Mesodermal cell (in vitro differentiated cells): Measurements from ENCODE around the gene PMM2.
"Not testable (repeated sequence)": the region's sequence is repeated elsewhere in the genome, so short reads cannot be mapped to it uniquely, and the experiment has no call there.

ENCODE experiments used
- H3K27ac ChIP-seq: 2 replicates; pipeline ENCODE4 v1.7.0; 2013; ENCODE audit warnings: mild to moderate bottlenecking, low read depth, low read length, moderate library complexity; ENCODE audit not compliant: severe bottlenecking
- H3K36me3 ChIP-seq: 2 replicates; pipeline ENCODE4 v1.7.1; 2013; ENCODE audit warnings: mild to moderate bottlenecking, low read length, moderate library complexity; ENCODE audit not compliant: control insufficient read depth, insufficient read depth
- H3K4me1 ChIP-seq: one replicate; pipeline ENCODE4 v1.7.1; 2013; ENCODE audit warnings: mild to moderate bottlenecking, low read length; ENCODE audit not compliant: insufficient read depth, control insufficient read depth, poor library complexity, severe bottlenecking
- H3K4me3 ChIP-seq: 2 replicates; pipeline ENCODE4 v1.7.0; 2013; ENCODE audit warnings: low read length, control low read depth, mild to moderate bottlenecking; ENCODE audit not compliant: insufficient read depth, poor library complexity, severe bottlenecking; ENCODE audit errors: extremely low read depth
- H3K9me3 ChIP-seq: 2 replicates; pipeline ENCODE4 v1.7.1; 2013; ENCODE audit warnings: mild to moderate bottlenecking, low read length, moderate library complexity; ENCODE audit not compliant: control insufficient read depth
- WGBS, 2 experiments: methylation state at CpG; one replicate each; pipeline ENCODE4 v1.1.5; 2013; ENCODE audit warnings: missing lambda C conversion rate in 2 of 2; ENCODE audit not compliant: insufficient coverage in 2 of 2; 5-methylcytosine and 5-hydroxymethylcytosine counted together

Gene PMM2

DNA sequence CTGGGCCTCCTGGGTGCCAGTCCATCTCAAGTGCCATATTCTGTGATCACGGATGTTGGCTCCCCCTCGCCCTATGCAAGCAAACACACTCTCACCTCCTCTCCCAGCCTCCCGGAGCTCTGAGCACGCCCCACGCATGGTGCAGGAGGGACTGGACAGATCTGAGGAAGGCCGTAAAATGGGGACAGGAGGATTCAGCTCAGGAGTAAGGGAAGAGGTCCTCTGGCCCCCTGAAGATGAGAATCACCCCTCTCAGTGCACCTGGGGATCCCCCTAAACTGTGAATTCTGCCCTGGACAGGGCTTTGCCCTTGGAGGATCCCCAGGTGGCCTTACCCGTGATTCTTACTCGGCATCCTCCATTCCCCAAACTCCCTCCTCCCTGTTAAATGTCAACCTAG, 15.8 kb upstream of the PMM2 start:
- no peaks in the 10 kb centered on the region for H3K36me3 ChIP-seq
- no peaks in the 10 kb centered on the region for H3K4me1 ChIP-seq
- no peak overlapping the region for H3K4me3 ChIP-seq
- H3K9me3 ChIP-seq: no peaks in the 10 kb centered on the region
- H3K27ac ChIP-seq: no peak overlapping the region
- 90 to 100% methylated on average over 2 of the region's 8 CpGs for WGBS, 2 experiments

DNA sequence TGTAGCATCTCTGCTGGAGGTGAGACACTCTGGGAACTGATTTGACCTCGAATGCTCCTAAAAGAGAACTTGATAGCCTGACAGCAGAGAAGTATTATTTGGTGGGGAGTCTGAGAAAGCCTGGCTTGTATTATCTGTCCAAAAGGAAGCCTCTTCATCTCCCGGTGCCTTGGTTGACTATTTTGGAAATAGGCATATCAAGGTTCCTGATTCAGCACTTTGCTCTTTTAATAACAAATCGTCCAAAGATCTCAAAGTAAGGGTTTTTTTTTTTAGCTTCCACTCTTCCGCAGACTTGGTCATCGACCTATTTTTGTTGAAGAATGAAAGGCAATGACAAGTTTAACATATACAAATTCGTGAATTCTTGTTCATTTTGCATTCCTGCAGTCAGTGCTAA, 15.0 kb upstream of the PMM2 start:
- Histone ChIP-seq H3K36me3 (no peaks in the 10 kb centered on the region), H3K4me3 (no peak overlapping the region), H3K9me3 (no peaks in the 10 kb centered on the region), H3K27ac (no peak overlapping the region), H3K4me1 (no peaks in the 10 kb centered on the region)
- WGBS, 2 experiments: 78 to 93% methylated on average over 4 to 6 of the region's 6 CpGs

DNA sequence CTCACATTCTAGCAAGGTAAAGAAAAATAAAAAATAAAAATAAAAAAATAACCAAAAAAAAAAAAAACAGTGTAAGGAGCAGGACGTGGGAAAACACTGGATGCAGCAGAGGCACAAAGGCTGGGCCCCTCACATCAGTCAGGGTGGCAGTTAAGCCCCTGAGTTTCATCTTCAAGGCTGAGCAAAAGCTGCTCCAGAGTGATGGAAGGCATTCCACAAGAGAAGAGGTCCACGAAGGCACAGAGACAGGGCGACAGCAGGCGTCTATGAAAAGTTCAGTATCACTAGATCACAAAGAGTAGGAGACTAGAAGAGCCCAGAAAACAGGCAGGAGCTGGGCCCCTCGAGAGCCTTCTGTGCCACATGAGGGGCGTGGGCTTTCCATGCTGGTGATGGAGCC, 12.2 kb upstream of the PMM2 start:
- Histone ChIP-seq H3K27ac (no peak overlapping the region), H3K4me1 (no peaks in the 10 kb centered on the region), H3K4me3 (no peak overlapping the region), H3K9me3 (no peaks in the 10 kb centered on the region), H3K36me3 (no peaks in the 10 kb centered on the region)
- 85 to 94% methylated on average over 5 to 6 of the region's 6 CpGs for WGBS, 2 experiments

DNA sequence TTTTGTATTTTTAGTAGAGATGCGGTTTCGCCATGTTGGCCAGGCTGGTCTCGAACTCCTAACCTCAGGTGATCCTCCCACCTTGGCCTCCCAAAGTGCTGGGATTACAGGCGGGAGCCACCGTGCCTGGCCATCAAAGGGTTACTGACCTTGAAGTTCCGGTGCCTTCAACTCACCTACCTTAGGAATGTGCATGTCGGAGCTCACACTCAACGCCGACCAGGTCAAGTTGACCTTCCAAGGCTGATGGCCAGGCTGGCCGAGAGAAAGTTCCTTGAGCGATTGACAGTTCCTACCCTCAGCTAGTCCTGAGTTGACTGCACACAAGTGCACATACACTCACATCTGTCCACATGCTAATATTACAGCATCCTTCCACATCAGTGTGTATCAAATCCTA, 11.3 kb upstream of the PMM2 start:
- not testable (repeated sequence) for H3K4me3 ChIP-seq, H3K9me3 ChIP-seq, H3K4me1 ChIP-seq, H3K27ac ChIP-seq, H3K36me3 ChIP-seq
- 89 to 95% methylated on average over 9 to 11 of the region's 11 CpGs for WGBS, 2 experiments

DNA sequence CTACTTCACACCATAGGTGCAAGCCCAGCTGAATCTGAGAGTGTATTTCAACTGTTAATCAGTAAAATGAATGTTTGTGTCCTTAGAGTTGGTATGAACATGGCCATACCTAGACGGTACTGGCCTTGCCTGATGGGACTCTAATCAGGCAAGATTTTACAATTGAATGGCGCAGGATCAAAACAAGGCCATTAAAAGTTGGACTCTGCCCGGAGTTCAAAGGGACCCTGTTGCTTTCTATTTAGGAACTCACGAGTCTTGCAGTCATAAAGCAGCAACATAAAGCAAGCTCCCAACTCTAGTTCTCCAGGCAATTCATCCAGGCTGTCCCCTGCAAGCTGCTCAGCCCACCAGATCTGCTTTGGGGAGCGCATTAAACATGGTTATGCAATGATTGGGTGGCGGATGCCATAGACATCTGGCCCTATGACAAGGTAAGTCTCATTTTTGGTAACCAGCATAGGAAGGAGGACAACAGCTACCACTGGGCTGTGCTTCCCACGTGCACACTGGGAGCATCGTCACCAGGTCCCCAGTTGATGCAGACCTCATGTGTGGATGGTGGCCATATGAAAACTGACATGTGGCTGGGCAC, 9.0 kb upstream of the PMM2 start:
- Histone ChIP-seq H3K36me3 (no peaks in the 10 kb centered on the region), H3K27ac (no peak overlapping the region), H3K9me3 (peaks cover 4% of the 10 kb centered on the region), H3K4me3 (no peak overlapping the region), H3K4me1 (no peaks in the 10 kb centered on the region)
- WGBS, 2 experiments: 86 to 94% methylated on average over 6 to 7 of the region's 8 CpGs

DNA sequence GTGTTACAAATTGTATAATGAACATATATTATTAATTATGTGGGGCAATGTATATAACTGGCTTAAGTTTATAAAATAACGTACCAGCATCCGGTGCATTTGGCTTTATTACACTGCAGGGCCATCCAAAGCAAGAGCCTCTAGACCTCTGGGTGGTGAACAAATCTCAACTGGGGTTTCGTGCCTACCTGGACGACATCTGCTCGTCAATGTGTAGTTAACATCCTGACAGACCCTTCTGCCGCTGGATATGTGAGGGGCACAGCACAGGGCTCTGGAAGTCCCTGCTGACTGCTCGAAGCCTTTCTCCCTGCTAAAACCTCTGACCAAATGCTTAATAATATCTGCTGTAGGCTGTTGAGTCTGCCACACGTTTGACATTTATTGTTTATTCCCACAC, 2.5 kb upstream of the PMM2 start:
- H3K36me3 ChIP-seq: peaks cover 15% of the 10 kb centered on the region
- no peak overlapping the region for H3K4me3 ChIP-seq
- H3K27ac ChIP-seq: no peak overlapping the region
- H3K4me1 ChIP-seq: peaks cover 11% of the 10 kb centered on the region
- WGBS, 2 experiments: 96 to 98% methylated on average over 7 to 8 of the region's 8 CpGs
- peaks cover 4% of the 10 kb centered on the region for H3K9me3 ChIP-seq

DNA sequence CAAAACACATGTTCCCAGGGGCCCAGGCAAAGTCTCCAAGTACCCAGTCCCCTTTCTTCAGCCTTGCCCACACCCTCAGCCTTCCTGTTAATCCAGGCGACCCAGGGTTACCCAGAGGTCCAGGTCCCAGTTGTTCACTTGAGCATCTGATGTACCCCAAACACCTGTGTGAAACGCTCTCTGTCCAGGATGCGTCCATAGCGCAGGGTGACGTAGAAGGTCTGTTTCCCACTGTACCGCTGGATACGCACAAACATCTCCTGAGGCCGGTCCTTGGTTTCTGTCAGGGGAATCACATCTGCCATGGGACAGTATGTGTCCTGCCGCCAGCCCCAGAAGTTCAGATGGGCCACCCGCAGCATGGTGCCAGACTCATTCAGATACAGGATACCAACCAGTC, 1.8 kb upstream of the PMM2 start:
- no peak overlapping the region for H3K27ac ChIP-seq
- peaks cover 17% of the 10 kb centered on the region for H3K36me3 ChIP-seq
- peaks cover 11% of the 10 kb centered on the region for H3K4me1 ChIP-seq
- peaks cover 4% of the 10 kb centered on the region for H3K9me3 ChIP-seq
- 89 to 97% methylated on average over 10 of the region's 10 CpGs for WGBS, 2 experiments
- H3K4me3 ChIP-seq: no peak overlapping the region

DNA sequence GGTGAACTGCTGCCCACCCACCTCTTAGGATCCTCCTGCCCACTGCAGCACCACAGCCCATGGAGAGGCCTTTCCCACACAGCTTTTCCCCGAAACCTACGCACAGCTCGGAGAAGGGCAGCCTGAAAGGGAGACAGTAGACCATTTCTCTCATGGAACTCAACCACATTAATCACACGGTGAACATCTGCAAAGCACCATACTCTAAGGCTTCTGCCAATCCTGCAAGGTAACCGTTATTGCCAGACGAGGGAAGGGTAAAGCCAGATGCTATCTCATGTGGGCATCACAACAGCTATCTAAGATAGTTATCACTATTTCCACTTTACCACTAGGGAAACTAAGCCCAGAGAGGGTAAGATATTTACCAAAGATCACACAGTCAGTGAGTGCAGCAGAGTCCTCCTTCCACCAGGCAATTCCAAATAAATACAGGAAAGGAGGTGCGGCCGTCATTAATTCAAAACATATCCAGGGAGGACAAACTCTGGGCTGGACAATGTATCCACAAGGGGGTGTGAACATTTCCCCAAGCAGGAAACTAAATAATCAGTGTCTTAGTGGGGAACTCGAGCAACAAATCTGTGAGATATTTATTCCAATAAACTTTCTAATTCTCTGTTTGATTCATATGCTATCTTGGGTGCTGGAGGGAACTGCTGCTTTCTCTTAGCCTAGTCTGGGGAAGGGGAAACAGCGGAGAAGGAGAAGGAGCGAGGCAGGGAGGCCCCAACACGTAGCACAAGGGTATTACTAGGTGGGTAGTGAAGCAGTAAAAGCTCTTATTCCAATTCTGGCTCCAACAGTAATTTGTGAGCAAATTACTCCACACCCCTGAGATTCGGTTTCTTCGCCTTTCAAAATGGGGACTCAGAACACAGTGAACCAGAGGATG, 923 bp upstream of the PMM2 start:
- Histone ChIP-seq H3K4me1 (peaks cover 11% of the 10 kb centered on the region), H3K27ac (peak overlapping the region; percentile 64), H3K4me3 (peak overlapping the region; percentile 99), H3K9me3 (no peaks in the 10 kb centered on the region), H3K36me3 (peaks cover 26% of the 10 kb centered on the region)
- 44 to 63% methylated on average over 8 to 11 of the region's 14 CpGs for WGBS, 2 experiments

DNA sequence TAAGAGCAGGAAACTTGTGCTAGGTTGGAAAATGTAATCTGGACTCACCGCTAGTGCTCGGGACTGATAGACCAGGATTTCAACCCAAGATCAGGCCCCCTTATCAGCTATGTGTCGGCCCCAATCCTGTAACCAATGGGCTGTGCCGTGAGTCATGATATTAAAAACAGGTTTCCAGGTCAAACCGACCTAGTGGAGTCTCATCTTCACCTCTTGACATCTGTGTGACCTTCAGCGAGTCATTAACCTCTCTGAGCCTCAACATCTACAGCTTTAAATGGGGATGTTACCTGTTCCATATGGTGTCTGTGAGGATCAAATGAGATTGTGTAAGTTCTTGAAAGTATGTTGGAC, 512 bp downstream of the PMM2 start:
- Histone ChIP-seq H3K4me3 (peak overlapping the region; percentile 99), H3K9me3 (no peaks in the 10 kb centered on the region), H3K36me3 (peaks cover 40% of the 10 kb centered on the region), H3K4me1 (peaks cover 11% of the 10 kb centered on the region), H3K27ac (peak overlapping the region; percentile 89)
- WGBS, 2 experiments: 0% methylated on average over 5 to 6 of the region's 6 CpGs

DNA sequence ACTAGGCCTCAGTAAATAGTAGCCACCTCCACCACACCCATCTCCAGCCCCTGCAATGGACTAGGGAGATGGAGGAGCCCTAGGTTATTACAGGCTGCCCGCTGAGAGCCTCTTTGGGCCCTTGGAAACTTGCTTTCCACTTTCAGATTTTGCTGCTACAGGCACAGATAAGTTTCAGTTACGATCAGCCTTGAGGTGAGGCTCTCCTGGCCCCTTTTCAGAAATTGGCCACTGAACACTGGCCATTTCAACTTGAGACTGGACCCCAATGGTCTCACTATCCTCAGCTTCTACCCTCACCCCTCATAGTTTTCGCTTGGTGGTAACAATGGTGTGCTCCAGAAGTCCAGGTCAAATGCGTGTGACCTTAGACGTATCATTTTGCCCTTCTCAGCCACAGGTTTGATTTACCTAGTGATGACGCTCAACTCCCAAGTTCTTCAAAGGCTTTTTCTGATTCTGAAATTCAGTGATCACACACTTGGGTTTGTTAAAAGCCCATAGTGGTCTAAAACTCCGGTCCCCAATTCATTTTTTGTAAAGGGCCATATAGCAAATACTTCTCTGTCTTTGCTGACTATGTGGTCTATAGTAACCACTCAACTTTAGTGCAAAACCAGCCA, 1.0 kb downstream of the PMM2 start:
- H3K4me1 ChIP-seq: peaks cover 11% of the 10 kb centered on the region
- H3K9me3 ChIP-seq: no peaks in the 10 kb centered on the region
- H3K27ac ChIP-seq: no peak overlapping the region
- peaks cover 45% of the 10 kb centered on the region for H3K36me3 ChIP-seq
- H3K4me3 ChIP-seq: peak overlapping the region; percentile 99
- 75 to 76% methylated on average over 6 of the region's 7 CpGs for WGBS, 2 experiments

DNA sequence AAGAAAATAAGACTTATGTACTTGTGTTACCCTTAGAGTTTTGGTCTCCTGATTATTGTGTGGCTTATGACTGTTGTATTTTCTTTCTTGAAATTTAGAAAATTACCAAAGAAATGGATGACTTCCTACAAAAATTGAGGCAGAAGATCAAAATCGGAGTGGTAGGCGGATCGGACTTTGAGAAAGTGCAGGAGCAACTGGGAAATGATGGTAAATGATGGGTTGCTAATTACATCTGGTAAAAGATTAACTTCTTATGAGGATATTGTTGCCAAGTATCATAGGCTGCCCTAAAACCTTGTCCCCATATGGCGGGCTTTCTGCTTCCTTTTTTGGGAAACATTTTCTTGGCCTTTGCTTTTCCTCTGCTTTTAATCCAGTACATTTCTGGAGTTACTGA, 4.1 kb downstream of the PMM2 start:
- Histone ChIP-seq H3K9me3 (no peaks in the 10 kb centered on the region), H3K27ac (no peak overlapping the region), H3K36me3 (peaks cover 72% of the 10 kb centered on the region), H3K4me3 (no peak overlapping the region), H3K4me1 (peaks cover 6% of the 10 kb centered on the region)
- WGBS, 2 experiments: 100% methylated on average over 3 to 4 of the region's 4 CpGs
